HG03460 (cell line): ENCODE results near the gene NCF4.

Source experiments
- ATAC-seq: cut with Tn5 transposase; IDR thresholded peaks from one replicate; pipeline ENCODE4 v1.9.1; 2021; ENCODE audit not compliant: unreplicated experiment

The NCF4 gene

GRCh38 chr22:36918586-36919284 lies 57.9 kb downstream of the NCF4 start:
- no peak for ATAC-seq

GRCh38 chr22:36921309-36922104 lies 60.7 kb downstream of the NCF4 start:
- no peak for ATAC-seq

DNA sequence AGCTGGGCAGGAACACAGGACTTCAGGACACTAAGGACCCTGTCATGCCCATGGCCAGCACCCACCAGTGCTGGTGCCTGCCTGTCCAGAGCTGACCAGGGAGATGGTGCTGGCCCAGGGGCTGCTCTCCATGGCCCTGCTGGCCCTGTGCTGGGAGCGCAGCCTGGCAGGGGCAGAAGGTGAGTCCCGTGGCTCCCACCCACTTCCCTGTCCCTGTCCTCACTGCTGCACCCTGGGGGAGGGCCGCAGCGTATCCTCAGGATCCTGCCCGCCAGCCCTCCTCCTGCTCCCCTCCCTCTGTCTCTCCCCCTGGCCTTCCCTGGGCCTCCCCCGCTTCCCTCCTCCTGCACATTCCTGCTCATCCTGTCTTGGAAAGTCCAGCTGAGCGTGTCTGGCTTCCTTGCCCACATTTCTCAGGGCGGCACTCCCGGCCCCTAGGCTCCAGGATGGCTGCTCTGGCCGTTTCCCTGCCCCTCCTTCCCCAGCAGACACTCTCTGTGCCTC lies 61.4 kb downstream of the NCF4 start:
- no peak for ATAC-seq

DNA sequence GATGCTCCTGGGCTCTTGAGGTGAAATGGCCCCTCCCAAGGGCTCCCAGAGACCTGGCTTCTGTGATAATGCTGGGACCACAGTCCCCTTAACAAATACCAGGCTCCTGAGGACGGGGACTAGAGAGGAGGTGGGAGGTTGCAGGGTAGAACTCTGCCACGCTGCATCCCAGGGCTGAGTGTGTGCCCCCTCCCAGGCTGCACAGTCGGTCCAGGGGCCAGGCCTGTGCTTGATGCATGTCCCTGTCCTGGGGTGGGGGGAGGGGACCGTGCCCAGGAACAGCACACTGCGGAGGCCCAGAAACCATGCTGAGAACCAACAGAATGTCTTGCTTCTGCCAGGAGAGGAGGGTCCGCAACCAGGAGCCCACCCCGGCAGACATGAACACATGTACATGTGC lies 61.9 kb downstream of the NCF4 start:
- no peak for ATAC-seq

- ATAC-seq: no peak
These were observed 62.5 kb downstream of the NCF4 start for GRCh38 chr22:36923131-36923788.

DNA sequence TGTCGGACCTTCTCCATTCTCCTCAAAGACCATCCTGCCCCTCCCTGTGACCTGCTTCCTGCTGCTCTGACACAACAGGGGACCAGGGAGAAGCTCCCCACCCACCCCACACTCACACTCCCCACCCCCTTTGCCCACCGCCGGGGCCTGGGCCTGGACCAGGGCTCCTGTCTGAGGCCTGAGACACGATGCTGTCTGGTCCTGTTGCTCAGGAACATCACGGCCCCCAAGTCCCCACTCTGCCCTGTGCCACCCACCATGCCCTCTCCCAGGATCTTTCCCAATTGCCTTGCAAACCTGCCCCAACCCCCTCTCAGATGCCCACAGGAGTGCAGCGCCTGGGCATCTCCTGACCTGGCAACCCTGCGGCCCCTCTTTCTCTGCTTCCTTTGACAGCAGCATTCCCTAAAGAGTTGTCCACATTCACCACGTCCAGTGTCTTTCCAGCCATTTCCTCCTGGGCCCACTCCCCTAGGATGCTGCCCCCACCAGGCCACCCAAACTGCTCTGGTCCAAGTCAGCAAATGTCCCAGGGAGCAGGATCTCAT lies 63.4 kb downstream of the NCF4 start:
- no peak for ATAC-seq

DNA sequence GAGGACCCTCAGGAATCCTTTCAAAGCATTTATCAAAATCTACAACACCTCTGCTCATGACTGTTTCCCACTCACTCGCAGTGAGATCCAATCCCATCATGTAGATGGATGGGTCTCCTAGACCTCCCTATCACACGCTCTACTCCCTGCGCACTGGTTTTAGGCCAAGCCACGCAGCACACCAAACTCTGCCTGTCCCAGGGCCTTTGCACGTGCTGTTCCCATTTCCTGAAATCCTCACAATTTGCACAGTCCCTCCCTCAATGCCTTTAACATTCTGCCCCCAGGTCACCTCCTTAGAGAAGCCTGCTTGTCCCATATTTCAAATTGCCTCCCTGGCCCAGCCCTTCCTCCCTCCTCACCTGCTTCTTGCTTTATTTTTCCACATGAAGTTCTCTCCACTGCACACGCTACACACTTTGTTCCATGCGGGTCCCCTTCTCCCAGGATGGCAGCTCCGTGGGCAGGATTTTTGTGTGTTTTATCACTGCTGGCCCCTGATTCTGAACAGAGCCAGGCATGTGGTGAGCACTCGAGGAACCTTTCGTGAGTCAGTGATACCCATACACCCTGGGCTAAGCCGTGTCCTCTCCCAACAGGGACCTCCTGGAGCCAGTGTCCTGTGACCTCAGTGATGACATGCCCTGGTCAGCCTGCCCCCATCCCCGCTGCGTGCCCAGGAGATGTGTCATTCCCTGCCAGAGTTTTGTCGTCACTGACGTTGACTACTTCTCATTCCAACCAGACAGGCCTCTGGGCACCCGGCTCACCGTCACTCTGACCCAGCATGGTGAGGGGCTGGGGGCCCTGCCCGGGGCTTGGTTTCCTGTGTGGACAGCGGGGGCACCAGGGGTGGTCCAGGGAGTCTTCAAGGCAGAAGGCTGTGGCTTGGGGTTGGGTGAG lies 64.8 kb downstream of the NCF4 start:
- ATAC-seq: no peak

DNA sequence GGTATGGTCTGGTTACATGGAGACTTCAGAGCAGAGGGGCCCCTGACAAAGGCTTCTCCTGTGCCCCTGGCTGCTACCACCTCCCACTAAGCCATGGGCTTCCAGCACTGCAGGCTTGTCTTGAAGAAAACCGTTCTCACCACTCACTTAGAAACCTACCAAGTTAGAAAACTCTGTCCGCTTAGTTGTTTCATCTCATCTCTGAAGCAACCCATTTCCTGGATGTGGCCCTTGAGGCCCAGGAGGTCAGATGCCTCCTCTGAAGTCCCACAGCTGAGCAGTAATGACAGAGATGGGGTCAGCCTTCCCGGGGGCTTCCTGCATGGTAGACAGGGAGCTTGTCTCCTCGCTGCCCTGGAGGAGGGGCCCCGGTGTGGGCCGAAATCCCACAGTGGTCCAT lies 65.5 kb downstream of the NCF4 start:
- ATAC-seq: no peak

- no peak for ATAC-seq
These were observed 66.1 kb downstream of the NCF4 start for GRCh38 chr22:36926721-36927435.
